A549 treated with dexamethasone at 1 μM for 4 hours (cell line): ENCODE results near the gene PHACTR4. TPM values are rescaled to one million over a fixed set of nuclear protein-coding genes. Genes with fewer than 3 reads are reported as not detected.

Experiments used
- total RNA-seq: library from RNA; stranded (reverse); fragments of 200-300 nt; extraction: Qiagen RNA extraction; gene quantifications from 5 replicates; pipeline ENCODE4 v1.2.3, GENCODE V29; 2022

The PHACTR4 gene
- total RNA-seq = 25.0 to 31.9 TPM (median 29.5 TPM) in 5 replicates

DNA sequence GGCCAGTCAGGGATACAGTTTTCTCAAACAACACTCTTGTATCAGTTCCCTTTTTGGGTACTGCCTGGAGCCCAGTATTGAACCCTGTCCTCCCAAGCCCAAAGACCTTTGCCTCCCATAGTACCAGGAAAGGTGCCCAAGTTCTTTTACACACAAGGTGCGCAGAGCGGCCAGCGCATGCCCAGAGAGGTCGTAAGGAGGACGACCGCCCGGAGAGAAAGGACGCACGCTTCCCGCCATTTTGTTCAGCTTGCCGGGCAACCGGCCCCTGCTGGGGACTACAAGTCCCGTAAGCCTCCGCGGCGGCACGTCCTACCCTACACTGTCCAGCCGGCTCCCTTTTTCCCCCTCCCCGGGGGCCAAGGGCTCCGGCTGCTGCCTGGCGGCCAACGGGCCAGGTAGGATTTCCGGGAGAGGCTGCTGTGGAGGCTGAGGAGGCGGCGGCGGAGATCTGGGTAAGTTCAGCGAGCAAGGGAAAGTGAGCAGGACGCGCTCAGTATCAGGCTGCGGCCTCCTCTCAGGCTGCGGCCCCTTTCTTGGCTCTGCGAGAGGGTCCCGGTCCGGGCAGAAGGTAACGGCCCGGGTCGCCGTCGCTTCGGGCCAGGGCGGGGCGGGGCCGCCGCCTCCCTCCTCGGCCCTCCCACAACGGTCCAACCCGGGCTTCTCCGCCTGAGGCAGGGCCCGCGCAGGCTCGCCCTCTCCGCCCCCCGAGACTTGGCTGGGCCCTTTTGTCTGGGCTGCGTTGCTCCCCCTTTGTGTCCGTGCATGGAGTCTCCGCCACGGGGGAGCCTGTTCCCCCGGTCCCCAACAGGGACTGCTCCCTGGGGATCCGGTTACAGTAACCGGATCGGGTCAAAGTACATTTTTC is at the start of gene PHACTR4:
PHACTR4 (plus strand) TSS at position 370 of the 868 bp plus-strand sequence. CDS start 37,708 bp downstream, outside the sequence.

DNA sequence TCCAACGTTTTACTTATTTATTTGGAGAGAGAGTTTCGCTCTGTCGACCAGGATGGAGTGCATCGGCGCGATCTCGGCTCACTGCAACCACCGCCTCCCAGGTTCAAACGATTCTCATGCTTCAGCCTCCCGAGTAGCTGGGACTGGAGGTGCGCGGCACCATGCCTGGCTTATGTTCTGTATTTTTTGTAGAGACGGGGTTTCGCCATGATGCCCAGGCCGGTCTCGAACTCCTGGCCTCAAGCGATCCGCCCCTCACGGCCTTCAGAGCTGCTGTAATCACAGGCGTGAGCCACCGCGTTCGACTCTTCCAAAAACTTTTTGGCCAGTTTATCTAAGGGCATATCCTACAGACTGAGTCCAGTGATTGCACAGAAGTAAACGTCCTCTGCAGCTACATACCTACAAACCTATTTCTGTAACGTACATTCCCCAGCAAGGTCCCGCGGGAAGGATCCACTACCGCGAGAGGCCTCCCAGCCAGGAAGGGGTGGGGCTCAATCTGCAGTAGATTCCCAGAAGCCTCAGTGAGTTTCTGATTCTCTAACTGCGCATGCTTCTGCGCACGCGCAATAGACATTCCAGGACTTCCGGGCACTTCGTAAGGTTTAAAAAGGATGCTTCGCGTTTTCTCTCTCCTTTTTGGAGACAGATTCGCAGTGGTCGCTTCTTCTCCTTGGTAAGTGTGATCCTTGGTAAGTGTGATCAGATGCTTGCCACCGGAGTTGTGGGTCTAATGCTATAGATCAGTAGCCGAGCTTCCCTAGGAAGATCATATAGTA is 136.1 kb downstream of the PHACTR4 start, which contains the start of gene RCC1:
RCC1 (plus strand) TSS at position 638 of the 782 bp plus-strand sequence. CDS start 23,824 bp downstream, outside the sequence.

Other genes starting within 250 kb of the PHACTR4 start
- 0.09 to 0.24 TPM (median 0.09 TPM) in 5 replicates for gene PTAFR, start 193.1 kb upstream of the PHACTR4 start, total RNA-seq
- 67.4 to 77.3 TPM (median 72.2 TPM) in 5 replicates for gene DNAJC8, start 136.7 kb upstream of the PHACTR4 start, total RNA-seq
- gene ATP5IF1, start 133.6 kb upstream of the PHACTR4 start, total RNA-seq = 147 to 173 TPM (median 154 TPM) in 5 replicates
- gene SESN2, start 110.2 kb upstream of the PHACTR4 start, total RNA-seq = 6.0 to 9.8 TPM (median 7.3 TPM) in 5 replicates
- 13.3 to 17.8 TPM (median 16.6 TPM) in 5 replicates for gene MED18, start 40.7 kb upstream of the PHACTR4 start, total RNA-seq
- gene RCC1, start 136.3 kb downstream of the PHACTR4 start, total RNA-seq = 65.9 to 83.3 TPM (median 77.5 TPM) in 5 replicates
- 21.1 to 25.4 TPM (median 22.8 TPM) in 5 replicates for gene TRNAU1AP, start 183.3 kb downstream of the PHACTR4 start, total RNA-seq
- 2.5 to 4.0 TPM (median 3.1 TPM) in 5 replicates for gene RAB42, start 222.5 kb downstream of the PHACTR4 start, total RNA-seq